Hypothalamus (tissue), 51 donors: ENCODE results near the gene TADA2A.

Source experiments
- DNase-seq, 51 donors: peaks; one replicate each; lab custom pipeline; 2025; lab: John Stamatoyannopoulos, UW

Gene TADA2A

DNA sequence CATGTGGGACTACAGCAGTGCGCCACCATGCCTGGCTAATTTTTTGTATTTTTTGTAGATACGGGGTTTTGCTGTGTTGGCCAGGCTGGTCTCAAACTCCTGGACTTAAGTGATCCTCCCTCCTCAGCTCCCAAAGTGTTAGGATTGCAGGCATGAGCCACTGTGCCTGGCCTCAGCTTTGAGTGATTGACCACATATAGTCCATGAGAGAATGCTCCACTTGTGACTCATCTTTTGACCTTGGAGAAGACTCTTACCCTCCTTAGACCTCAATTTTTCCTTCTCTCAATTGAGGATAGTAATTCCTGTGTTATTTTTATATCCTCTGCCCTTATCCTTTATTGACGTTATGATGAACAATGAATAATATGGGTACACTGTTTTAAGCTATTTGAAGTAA is 52.1 kb downstream of the TADA2A start:
- DNase-seq: no peak

DNA sequence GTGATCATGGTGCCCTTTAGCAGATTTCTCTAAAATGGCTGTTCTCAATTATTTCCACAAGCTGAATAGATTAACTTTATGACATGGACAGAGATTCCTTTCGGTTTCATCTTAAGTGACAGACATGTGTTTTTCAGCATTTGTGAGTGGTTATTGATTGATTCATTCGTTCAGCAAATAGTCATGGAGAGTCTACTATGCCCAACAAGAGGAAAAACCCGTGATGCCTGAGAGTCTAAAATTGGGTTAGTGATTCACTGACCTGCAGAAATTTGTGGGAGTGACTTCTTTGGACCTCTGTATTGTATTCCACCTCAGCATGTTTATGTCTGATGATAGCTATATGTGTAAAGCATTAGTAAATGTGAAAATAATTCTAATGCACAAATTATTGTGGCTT is 55.0 kb downstream of the TADA2A start:
- no peak for DNase-seq

DNA sequence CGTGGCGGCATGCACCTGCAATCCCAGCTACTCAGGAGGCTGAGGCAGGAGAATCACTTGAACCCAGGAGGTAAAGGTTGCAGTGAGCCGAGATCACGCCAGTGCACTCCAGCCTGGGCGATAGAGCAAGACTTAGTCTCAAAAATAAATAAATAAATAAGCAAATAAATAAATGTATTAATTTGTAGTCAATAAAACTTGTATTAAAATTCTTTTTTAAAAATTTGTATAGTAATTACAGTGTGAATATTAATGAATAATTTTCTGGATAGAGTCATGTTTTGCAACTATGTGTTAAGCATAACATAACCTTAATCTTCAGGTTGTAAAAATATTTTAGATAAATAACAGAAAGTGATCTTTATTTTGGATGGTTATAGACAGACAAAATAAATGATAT is 55.8 kb downstream of the TADA2A start:
- DNase-seq: no peak

DNA sequence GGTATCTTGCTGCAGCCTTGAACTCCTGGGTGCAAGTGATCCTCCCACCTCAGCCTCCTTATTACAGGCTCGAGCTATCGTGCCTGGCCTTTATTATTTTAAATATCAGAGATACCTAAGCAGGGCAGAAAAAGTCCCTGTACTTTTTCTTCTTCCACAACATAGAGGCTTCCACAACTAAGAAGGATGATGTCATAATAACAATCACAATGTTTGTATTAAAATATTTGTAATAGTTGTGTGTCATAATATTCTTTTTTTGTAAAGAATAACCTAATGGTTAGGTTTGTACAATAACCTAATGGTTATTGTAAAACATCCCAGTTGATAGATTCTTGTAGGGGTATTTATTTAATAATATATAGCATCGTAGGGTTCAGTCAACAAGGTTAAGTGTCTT is 56.4 kb downstream of the TADA2A start:
- DNase-seq: no peak

DNA sequence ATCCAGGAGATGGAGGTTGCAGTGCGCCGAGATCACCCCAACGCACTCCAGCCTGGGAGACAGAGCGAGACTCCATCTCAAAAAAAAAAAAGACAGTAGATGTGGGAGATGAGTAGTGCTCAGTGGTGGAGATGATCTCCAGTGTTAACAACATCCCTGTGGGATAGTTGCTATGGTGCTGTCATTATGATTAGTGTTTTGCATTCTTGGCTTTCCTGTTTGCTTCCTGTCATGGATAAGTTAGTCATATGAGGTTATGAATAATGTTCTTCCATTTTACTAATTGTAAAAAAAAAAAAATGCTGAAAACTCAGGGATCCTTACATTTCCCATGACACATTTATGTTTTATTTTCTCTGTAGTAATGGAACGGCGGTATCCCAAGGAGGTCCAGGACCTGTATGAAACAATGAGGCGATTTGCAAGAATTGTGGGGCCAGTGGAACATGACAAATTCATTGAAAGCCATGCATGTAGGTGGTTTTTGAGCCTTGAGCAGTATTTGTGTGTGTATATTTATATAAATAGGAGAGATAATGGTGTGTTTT is 58.5 kb downstream of the TADA2A start:
- no peak for DNase-seq

DNA sequence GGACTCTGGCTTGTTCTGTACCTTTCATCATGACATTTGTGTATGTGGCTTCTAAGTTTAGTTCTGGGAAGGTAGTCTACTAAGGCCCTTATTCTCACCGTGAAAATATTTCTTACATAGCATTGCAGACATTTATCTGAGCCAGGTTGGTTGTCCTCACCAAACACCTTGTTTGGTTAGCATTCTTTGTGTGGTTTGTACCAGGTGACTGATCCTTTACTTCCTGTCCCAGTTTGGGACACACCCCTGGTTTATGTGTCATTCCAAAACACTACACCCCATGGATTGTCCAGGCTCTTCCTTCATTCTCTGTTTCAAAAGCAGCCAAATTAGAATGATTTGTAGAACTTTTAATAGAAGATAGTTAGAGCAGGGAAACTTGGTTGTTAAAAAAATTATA is 59.8 kb downstream of the TADA2A start:
- no peak for DNase-seq

DNA sequence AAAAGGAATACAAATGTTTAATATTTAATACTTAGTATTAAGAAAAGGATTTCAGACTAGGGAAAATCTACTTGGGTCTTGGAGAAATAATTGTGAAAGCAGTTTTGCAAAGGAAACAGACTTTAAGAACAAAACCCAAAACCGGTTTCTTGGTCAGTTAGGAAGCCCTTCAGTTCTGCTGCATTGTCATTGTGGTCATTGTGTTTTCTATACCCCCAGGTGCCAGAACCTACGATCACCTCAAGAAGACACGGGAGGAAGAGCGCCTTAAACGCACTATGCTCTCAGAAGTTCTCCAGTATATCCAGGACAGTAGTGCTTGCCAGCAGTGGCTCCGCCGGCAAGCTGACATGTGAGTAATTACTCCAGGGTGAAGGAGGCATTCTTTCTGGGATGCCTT is 63.5 kb downstream of the TADA2A start:
- DNase-seq: no peak

DNA sequence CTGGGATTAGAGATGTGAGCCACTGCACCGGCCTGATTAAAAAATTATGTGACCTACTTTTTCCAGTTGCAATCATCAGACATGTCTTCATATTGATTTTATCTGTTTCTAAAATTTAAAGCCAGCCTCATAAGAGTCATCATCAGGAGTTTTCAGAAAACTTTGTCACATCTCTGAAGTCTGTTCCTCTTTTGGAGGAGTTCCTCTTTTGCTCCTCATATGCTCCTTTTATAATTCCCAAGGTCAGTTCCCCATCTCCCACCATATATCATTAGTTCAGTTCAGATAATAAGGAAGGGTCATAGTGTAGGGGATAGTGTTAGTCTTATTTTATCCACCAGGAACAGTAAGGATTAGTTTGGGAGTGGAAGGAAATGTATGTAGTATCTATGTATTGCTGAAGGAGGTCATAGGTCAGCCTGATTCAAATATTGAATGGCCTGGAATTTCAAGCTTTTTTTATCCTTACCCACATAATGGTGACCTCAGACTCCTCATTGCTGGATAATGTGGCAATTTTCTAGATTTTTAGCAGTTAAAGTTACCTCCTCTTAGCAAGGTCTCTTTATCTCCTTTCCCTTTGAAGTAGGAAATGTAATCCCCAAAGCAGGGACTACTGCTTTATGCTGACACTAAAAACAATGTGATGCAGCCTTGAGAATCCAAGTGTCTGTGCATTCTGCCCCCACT is 69.2 kb downstream of the TADA2A start:
- no peak for DNase-seq

DNA sequence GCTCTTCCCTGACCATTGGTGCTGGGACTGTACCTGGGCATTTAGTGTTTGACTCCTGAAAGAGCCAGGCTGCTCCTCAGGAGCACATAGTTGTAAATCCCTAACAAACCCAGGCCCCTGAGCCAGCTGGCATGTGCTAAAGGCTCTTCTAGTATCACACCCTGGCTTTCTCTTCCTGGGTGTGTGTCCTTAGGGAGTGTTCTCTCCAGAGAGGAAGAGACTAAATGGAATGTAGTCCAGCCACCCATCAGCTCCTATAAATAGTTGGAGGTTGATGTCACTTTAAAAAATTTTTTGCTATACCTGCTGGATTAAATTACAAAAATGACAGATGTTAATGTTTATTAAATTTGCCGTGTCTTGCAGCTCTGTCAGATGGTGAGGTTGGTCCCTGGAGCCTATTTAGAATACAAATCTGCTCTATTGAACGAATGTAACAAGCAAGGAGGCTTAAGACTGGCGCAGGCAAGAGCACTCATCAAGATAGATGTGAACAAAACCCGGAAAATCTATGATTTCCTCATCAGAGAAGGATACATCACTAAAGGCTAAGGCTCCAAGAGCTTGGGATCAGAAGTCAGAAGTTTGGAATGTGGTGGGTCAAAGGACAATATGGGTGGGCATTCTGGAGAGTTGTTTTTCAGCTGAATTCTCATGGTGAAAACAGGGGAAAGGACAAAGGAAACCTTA is 69.9 kb downstream of the TADA2A start:
- DNase-seq: no peak

DNA sequence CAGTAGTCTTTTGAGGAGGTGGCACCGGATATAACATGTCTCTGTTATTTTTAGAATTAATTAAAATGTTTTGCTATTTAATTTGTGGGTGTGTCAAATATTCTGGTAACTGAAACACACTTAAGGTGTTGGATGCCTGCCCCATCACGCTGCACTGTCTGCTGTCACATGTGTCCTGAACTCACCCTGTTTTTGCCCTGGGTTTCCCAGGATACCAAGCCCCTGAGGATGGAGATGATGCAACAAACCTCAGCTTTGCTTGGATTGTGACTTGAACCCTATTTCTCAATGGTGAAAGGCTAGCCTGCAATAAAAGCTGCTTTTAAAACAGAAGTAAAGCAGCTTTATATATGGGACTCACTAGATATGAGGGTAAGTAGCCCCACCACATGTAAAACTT is 71.5 kb downstream of the TADA2A start:
- DNase-seq: peak in 2 of 51 donors; percentile 6 to 7

DNA sequence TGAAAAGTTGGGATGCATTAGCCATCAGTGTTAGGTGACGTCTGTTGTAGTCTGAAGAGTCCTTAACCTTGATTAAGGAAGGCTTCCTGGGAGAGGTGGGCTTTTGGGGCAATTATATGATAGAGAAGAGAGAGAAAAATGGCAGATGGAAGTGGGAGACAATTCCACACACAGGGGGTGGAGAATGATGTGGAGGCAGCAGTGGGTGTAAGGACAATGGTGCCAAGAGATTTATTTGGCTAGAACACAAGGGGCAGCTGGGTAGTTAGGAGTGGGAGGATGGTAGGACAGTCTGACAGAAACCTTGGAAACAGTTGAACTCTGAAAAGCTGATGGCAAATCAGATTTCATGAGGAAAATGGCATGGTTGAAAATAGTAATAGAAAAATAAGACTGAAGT is 72.3 kb downstream of the TADA2A start:
- no peak for DNase-seq

DNA sequence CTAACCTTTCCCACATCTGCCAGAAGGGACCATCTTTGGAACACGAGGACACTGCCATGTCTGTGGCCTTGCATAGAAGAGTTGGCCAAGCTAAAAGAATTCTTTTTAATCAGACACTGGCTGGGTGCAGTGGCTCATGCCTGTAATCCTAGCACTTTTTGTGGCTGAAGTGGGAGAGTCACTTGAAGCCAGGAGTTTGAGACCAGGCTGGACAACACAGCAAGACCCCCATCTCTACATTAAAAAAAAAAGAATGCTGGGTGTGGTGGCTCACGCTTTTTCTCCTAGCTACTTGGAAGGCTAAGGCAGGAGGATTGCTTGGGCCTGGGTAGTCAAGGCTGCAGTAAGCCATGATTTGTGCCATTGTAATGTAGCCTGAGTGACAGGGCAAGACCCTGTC is 73.7 kb downstream of the TADA2A start:
- no peak for DNase-seq

DNA sequence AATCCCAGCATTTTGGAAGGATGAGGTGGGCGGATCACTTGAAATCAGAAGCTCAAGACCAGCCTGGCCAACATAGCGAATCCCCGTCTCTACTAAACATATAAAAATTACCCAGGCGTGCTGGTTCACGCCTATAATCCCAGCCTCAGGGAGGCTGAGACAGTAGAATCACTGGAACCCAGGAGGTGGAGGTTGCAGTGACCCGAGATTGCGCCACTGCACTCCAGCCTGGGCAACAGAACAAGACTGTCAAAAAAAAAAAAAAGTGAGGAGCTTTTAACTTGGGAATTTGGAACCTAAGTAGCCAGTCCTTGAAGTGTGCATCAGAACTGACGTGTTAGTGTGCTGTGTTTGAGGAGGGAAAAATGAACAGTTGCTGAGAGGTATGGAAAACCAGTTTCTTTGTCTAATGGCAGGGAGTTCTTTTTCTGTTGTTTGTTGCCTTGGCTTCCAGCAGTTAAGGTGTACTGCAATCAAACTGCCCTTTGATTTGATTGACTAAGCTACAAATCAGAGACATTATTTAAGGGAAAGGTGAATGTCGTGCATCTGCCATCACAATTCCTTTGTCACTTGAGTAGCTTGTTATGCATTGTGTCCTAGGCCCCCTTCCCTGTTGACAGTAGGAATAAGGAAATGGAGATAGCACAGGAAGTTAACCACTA is 74.4 kb downstream of the TADA2A start:
- no peak for DNase-seq

DNA sequence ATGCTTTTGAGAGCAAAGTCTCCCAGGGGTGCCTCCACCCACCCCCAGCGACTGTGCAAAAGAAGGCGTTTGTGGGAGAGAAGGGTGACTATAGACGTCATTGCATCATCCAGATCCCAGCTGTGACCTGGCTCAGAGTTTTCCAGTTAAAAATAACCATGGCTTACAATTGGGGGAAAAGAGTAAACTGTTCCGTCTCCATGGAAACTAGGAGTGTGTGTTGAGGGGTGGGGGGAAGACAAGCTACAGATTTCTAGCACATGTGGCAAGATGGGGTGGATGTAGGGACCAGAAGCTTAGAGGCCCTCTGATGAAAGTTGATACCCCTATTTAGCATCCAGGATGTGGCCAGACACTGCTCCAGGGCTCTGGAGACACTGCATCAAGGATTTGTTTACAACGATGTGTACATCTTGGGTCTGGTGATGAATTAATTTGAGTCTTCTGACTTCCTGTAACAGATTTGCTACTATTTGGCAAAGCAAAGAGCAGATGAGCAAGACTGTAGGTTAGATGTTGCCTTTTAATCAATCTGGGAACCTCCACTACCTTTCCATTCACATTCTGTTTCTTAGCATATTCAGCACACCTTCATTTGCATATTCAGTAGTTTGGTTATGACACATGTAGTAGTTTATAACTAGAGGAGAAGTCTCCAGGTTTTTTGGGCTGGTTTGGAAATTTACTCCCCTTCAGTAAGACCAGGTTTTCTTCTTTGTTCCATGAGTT is 76.8 kb downstream of the TADA2A start:
- peak in 4 of 51 donors; percentile 6 to 52 (median 18) for DNase-seq

DNA sequence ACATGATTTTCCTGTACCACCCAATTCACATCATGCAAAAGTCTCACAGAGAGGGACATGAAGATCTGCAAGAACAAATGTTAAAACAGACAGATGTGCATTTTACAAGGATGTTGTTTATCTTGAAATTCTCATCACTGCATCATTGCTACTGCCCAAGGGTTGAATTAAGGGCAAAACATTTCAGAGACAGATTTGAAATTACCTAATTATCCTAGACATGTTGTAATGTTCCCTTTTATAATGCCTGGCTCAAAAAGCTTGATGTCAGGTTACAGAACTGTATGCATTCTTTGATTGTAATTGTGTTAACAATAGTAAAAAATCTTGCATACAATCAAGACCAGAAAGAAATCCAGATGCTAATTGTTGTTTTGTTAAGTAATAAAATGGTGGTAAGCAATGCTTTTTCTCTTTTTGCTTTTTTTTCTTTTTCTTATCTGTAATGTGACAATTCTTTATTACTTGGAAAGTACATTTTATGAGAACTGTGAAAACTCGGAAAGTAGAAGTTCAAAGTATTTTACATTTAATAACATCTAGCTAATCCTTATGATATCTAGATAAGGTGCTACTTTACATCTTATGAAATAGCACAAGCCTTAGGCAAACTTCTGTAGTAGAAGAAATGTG is 79.4 kb downstream of the TADA2A start:
- no peak for DNase-seq

DNA sequence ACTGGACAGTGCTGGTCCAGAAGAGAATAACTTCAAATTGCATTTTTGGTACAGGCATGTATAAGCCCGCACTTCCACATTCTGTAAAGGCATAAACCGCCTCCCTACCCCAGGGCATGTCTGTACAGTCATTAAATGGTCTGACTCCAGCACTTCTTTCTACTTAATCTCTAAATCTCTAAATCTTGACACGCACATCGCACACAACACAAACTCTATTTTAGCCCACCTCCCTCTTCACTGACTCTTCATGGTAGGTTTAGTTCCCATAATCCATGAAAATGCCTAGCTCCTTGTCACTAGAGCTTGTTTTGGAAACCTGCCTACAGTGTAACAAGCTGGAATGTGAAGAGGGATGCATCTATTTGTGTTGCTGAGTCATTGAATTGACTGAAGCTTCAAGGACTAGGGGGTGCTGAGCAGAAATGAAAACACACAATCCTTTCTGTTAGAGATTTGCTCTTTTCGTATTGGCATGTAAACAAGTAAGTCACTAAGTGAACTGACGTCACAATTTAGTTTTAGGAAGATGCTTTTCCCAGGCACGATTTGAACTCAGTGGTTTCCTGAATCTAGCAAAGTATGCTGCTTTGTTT is 81.4 kb downstream of the TADA2A start:
- DNase-seq: peak in 2 of 51 donors; percentile 15 to 21

DNA sequence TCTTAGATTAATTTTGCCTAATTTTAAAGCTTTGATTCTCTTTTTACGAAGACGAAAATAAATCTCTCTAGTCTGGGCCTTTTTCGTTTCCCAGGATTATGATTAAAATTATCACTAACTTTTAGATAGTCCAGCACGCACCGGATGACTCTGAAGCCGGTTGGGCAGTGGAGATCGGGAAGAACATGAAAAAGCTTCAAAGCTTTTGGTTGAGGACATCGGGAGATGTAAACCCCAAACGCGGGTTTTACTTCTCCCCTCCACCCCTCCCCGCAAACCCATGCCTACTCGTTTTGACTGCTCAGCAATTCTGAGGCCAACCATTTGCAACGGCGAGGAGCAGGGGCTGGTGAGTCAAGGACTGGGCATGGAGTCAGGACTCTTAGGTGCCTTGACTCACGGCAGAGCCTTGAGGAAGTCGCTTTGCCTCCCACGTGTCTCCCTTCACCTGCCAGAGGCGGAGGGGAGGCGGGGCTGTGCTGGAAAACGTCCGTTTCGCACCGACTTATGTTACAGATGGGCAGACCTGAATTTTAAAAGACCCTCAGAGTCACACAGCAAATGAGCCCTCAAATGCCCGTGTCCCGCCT is 82.0 kb downstream of the TADA2A start:
- DNase-seq: peak in 33 of 51 donors; percentile 9 to 82 (median 41)

DNA sequence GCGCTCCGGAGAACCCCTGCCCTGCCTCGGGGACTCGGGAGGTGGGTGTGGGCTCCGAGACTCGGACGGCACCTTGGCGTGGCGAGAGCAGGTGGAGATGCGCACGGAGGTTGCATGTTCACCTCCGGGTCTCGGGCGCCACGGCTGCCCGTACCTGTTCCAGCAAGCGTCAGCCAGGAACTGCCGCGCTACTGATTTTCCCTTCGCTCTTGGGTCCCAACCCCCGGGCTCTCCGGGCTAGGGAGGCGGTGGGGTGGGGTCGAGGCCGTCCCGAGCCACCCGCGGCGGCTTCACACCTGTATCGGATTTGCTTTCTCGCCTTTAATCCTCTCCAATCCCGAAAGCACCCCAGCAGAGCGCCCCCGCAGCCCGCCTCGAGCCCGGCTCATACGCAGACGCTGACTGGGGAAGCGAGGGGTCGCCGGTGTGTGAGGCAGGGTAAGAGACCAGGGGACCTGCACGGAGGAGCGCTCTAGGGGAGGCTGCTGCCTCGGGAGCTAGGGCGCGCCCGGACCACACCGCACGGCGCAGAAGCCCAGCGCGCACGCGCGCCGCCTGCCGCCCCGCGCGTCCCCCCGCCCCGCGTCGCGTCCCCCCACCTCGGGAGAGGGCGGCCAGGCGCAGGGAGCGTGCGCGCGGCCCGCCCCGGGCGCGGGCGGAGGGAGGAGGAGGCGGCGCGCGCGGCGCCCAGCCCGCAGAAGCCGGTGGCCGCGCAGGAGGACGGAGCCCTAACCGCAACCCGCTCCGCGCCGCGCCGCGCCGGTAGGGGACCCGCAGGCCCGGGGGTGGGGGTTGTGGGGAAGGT is 82.7 kb downstream of the TADA2A start, which contains the start of gene DUSP14:
Gene DUSP14 (plus strand): TSS at position 695 of the 805 bp plus-strand sequence. CDS start 22,382 bp downstream, outside the sequence.
- peak in 48 of 51 donors; percentile 30 to 88 (median 66) for DNase-seq
